Smooth muscle cell (in vitro differentiated cells): ENCODE measurements around the gene B4GALNT2. TPM values are rescaled to one million over a fixed set of nuclear protein-coding genes. Genes with fewer than 3 reads are reported as not detected.
"Not testable (repeated sequence)": the region's sequence is repeated elsewhere in the genome, so short reads cannot be mapped to it uniquely, and the experiment has no call there.

Source experiments
- DNase-seq: peaks from one replicate; lab custom pipeline; 2025; ENCODE audit not compliant: unreplicated experiment; lab: John Stamatoyannopoulos, UW
- H2AFZ ChIP-seq: fragments of 200-600 bp; sonication (generic); 2 replicates; pipeline ENCODE4 v1.6.0; 2016; ENCODE audit warnings: antibody characterized with exemption, low read depth, mild to moderate bottlenecking
- H3F3A ChIP-seq: fragments of 200-600 bp; sonication (generic); 2 replicates; pipeline ENCODE4 v1.6.0; 2017; ENCODE audit warnings: antibody characterized with exemption, low read depth
- H3K27ac ChIP-seq: fragments of 200-600 bp; sonication (generic); 2 replicates; pipeline ENCODE4 v1.5.1; 2016; ENCODE audit warnings: low read depth, mild to moderate bottlenecking
- H3K27me3 ChIP-seq: fragments of 200-600 bp; sonication (generic); 2 replicates; pipeline ENCODE4 v1.6.1; 2016; ENCODE audit warnings: low read depth, mild to moderate bottlenecking
- H3K36me3 ChIP-seq: fragments of 200-600 bp; sonication (generic); 2 replicates; pipeline ENCODE4 v1.5.1; 2016; ENCODE audit warnings: low read depth
- H3K4me1 ChIP-seq: fragments of 200-600 bp; sonication (generic); 2 replicates; pipeline ENCODE4 v1.5.1; 2016; ENCODE audit warnings: low read depth
- H3K4me2 ChIP-seq: fragments of 200-600 bp; sonication (generic); 2 replicates; pipeline ENCODE4 v1.6.0; 2016; ENCODE audit warnings: mild to moderate bottlenecking
- H3K4me3 ChIP-seq: fragments of 200-600 bp; sonication (generic); 2 replicates; pipeline ENCODE4 v1.5.1; 2016; ENCODE audit warnings: mild to moderate bottlenecking
- H3K79me2 ChIP-seq: fragments of 200-600 bp; sonication (generic); 2 replicates; pipeline ENCODE4 v1.6.0; 2016; ENCODE audit warnings: low read depth, mild to moderate bottlenecking
- H3K9ac ChIP-seq: fragments of 200-600 bp; sonication (generic); 2 replicates; pipeline ENCODE4 v1.6.0; 2016; ENCODE audit warnings: low read depth
- H3K9me3 ChIP-seq: fragments of 200-600 bp; sonication (generic); replicated peaks from 2 replicates; pipeline ENCODE4 v1.5.1; 2016; ENCODE audit warnings: low read depth
- H4K20me1 ChIP-seq: fragments of 200-600 bp; sonication (generic); 2 replicates; pipeline ENCODE4 v1.6.0; 2016; ENCODE audit warnings: low read depth
- CTCF ChIP-seq: fragments of 200-600 bp; sonication (generic); IDR thresholded peaks from 2 replicates; pipeline ENCODE4 v1.5.1; 2017; ENCODE audit warnings: borderline replicate concordance, mild to moderate bottlenecking, antibody characterized with exemption; ENCODE audit not compliant: insufficient read depth, poor library complexity, severe bottlenecking
- WGBS: methylation state at CpG from one replicate; pipeline ENCODE4 v1.1.7; 2016; ENCODE audit warnings: low lambda C conversion rate; 5-methylcytosine and 5-hydroxymethylcytosine counted together
- polyA plus RNA-seq: library from polyadenylated mRNA; unstranded; fragments of >200 nt; fragmentation: Nextera tagmentation; extraction: Ambion mirVana; gene quantifications from 2 replicates; pipeline ENCODE4 v1.2.1, GENCODE V29; 2016
- total RNA-seq: library from RNA; depleted of rRNA; stranded (reverse); fragments of >200 nt; gene quantifications from 2 replicates; pipeline ENCODE4 v1.2.3, GENCODE V29; 2014

Gene B4GALNT2
- total and polyA plus RNA-seq, 2 experiments from 2014 or later: 0.11 to 0.13 TPM

- H3K4me1 ChIP-seq: no peaks in the 10 kb centered on the region
- no peaks in the 10 kb centered on the region for H3K79me2 ChIP-seq
- H3K27me3 ChIP-seq: peaks cover 19% of the 10 kb centered on the region
- WGBS: 94% methylated on average over 2 of the region's 2 CpGs
- no peak overlapping the region for H3K27ac ChIP-seq
- no peak overlapping the region for H2AFZ ChIP-seq
- H3K9ac ChIP-seq: no peak overlapping the region
- H3K4me2 ChIP-seq: no peak overlapping the region
- no peak for DNase-seq
- H3K36me3 ChIP-seq: no peaks in the 10 kb centered on the region
- H3F3A ChIP-seq: no peaks in the 10 kb centered on the region
- H3K9me3 ChIP-seq: no peaks in the 10 kb centered on the region
- no peak overlapping the region for H3K4me3 ChIP-seq
- TF ChIP-seq CTCF: no peak
- H4K20me1 ChIP-seq: no peaks in the 10 kb centered on the region
These were observed 37.6 kb downstream of the B4GALNT2 start for GRCh38 chr17:49170216-49170615.

GRCh38 chr17:49170711-49171110 lies 38.1 kb downstream of the B4GALNT2 start:
- H3K79me2 ChIP-seq, H4K20me1 ChIP-seq: not testable (repeated sequence)

GRCh38 chr17:49175978-49176377 lies 43.4 kb downstream of the B4GALNT2 start:
- H3K36me3 ChIP-seq, H3K4me3 ChIP-seq, H3K4me2 ChIP-seq, H3K27ac ChIP-seq, H3K9ac ChIP-seq, H2AFZ ChIP-seq, H3K27me3 ChIP-seq, H3K9me3 ChIP-seq, H4K20me1 ChIP-seq, H3F3A ChIP-seq, DNase-seq, H3K79me2 ChIP-seq, H3K4me1 ChIP-seq: not testable (repeated sequence)
- WGBS: 93% methylated on average over 11 of the region's 11 CpGs

More at GRCh38 chr17:49170711-49171110, 38.1 kb downstream of the B4GALNT2 start:
- not testable (repeated sequence) for H3K9ac ChIP-seq, H3K36me3 ChIP-seq, H2AFZ ChIP-seq, H3K4me3 ChIP-seq, H3F3A ChIP-seq, H3K4me1 ChIP-seq, H3K4me2 ChIP-seq, H3K9me3 ChIP-seq, DNase-seq, H3K27ac ChIP-seq
- 81% methylated on average over 3 of the region's 3 CpGs for WGBS
- peaks cover 14% of the 10 kb centered on the region for H3K27me3 ChIP-seq

- Histone ChIP-seq H3K27me3 (no peaks in the 10 kb centered on the region), H2AFZ (no peak overlapping the region), H3K9me3 (peaks cover 6% of the 10 kb centered on the region), H3K9ac (no peak overlapping the region), H3K4me3 (no peak overlapping the region), H3F3A (no peaks in the 10 kb centered on the region), H4K20me1 (no peaks in the 10 kb centered on the region), H3K27ac (no peak overlapping the region), H3K4me1 (no peaks in the 10 kb centered on the region), H3K4me2 (no peak overlapping the region), H3K79me2 (no peaks in the 10 kb centered on the region), H3K36me3 (no peaks in the 10 kb centered on the region)
- TF ChIP-seq CTCF: peak; percentile 65
- 49% methylated on average over 5 of the region's 5 CpGs for WGBS
- peak; percentile 3 for DNase-seq
These were observed 47.7 kb downstream of the B4GALNT2 start for GRCh38 chr17:49180303-49180702.
